Spleen (tissue), 7 donors: ENCODE results near the gene SLC38A8.

ENCODE experiments used
- POLR2AphosphoS5 ChIP-seq, 3 donors: sonication (generic); formaldehyde crosslinking; IDR thresholded peaks; one replicate each; pipeline ENCODE4 v1.5.1; 2017; ENCODE audit warnings: antibody characterized with exemption in 3 of 3
- TF ChIP-seq, protein P1 (sequence below), 11 experiments: fragments of 200-600 bp in 7 of 11; fragments of 450-650 bp in 4 of 11; sonication (generic) in 4 of 11; IDR thresholded peaks in 8 of 11; conservative IDR thresholded peaks in 3 of 11; 1 replicate in 7 of 11; 2 replicates in 4 of 11; pipeline versions ENCODE4 v1.4.0 to v1.8.0; 2016 to 2021; ENCODE audit warnings: antibody characterized with exemption in 11 of 11, inconsistent platforms in 4 of 11, mild to moderate bottlenecking in 1 of 11
- donor health status: DM: no; HTN: no; CAD: no; lungs with moderate emphysema.
- donor health status: DM: no; HTN: no; CAD: no.
- donor health status: DM: no; HTN: no; CAD: no.

DNA sequence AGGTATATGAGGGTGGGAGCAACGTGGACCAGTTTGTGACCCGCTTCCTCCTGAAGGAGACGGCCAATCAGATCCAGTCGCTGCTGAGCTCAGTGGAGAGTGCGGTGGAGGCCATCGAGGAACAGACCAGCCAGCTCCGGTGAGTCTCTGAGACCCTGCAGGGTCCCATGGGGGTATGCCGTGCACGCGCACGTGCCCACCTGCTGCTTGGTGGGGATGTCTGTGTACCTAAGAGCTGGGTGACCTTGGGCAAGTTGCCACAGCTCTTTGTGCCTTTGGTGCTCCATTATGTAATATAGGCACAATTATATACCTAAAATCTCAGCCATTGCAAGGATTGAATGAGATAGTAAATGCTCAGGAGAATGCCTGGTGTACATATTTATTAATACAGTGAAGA, 52.1 kb downstream of the SLC38A8 start:
- no peak for TF ChIP-seq POLR2AphosphoS5 (IDR thresholded peaks at IDR 0.05)
- TF ChIP-seq, protein P1, sequence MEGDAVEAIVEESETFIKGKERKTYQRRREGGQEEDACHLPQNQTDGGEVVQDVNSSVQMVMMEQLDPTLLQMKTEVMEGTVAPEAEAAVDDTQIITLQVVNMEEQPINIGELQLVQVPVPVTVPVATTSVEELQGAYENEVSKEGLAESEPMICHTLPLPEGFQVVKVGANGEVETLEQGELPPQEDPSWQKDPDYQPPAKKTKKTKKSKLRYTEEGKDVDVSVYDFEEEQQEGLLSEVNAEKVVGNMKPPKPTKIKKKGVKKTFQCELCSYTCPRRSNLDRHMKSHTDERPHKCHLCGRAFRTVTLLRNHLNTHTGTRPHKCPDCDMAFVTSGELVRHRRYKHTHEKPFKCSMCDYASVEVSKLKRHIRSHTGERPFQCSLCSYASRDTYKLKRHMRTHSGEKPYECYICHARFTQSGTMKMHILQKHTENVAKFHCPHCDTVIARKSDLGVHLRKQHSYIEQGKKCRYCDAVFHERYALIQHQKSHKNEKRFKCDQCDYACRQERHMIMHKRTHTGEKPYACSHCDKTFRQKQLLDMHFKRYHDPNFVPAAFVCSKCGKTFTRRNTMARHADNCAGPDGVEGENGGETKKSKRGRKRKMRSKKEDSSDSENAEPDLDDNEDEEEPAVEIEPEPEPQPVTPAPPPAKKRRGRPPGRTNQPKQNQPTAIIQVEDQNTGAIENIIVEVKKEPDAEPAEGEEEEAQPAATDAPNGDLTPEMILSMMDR (IDR thresholded peaks at IDR 0.05 in 8 of 11, conservative IDR thresholded peaks at IDR 0.05 in 3 of 11) = no peak
